HL-60 (cell line): ENCODE measurements around the gene COBL.

ENCODE experiments used
- DNase-seq, 2 experiments: peaks; one replicate each; pipeline ENCODE4 v3.0.0-alpha.2; 2010 to 2020; ENCODE audit warnings: low read depth in 1 of 2, low spot score in 1 of 2
- H3K27ac ChIP-seq: fragments of 250-450 bp; sonication (Bioruptor Pico); replicated peaks from 2 replicates; pipeline ENCODE4 v1.5.1; 2020; ENCODE audit warnings: mild to moderate bottlenecking, moderate library complexity
- H3K27me3 ChIP-seq: fragments of 250-450 bp; sonication (Bioruptor Pico); 2 replicates; pipeline ENCODE4 v1.5.1; 2021; ENCODE audit warnings: mild to moderate bottlenecking, moderate library complexity; ENCODE audit not compliant: insufficient read depth, poor library complexity, severe bottlenecking
- H3K4me3 ChIP-seq: replicated peaks from 2 replicates; pipeline ENCODE4 v1.5.1; 2011; ENCODE audit warnings: mild to moderate bottlenecking, control low read depth, low read length; ENCODE audit not compliant: insufficient read depth
- CTCF ChIP-seq: IDR thresholded peaks from one replicate; pipeline ENCODE4 v1.5.1; 2011; ENCODE audit warnings: low read length, control low read depth, inconsistent platforms; ENCODE audit not compliant: insufficient read depth
- GABPA ChIP-seq: IDR thresholded peaks from 2 replicates; pipeline ENCODE4 v1.6.1; 2012; ENCODE audit warnings: low read depth
- POLR2AphosphoS5 ChIP-seq: IDR thresholded peaks from 2 replicates; pipeline ENCODE4 v1.6.1; 2012; ENCODE audit warnings: low read depth
- SPI1 ChIP-seq: IDR thresholded peaks from 2 replicates; pipeline ENCODE4 v1.6.1; 2012; ENCODE audit warnings: low read depth, mild to moderate bottlenecking, borderline replicate concordance
- TF ChIP-seq, protein P1 (sequence below): IDR thresholded peaks from 2 replicates; pipeline ENCODE4 v1.6.1; 2012; ENCODE audit warnings: low read depth; ENCODE audit not compliant: insufficient replicate concordance

Gene COBL

GRCh38 chr7:51012569-51013217 is 303.9 kb downstream of the COBL start:
- Histone ChIP-seq H3K27me3 (no peaks in the 10 kb centered on the region), H3K4me3 (no peak overlapping the region), H3K27ac (no peak overlapping the region)
- TF ChIP-seq GABPA, result no peak
- DNase-seq, result no peak

- no peak for TF ChIP-seq POLR2AphosphoS5
- TF ChIP-seq SPI1, result no peak
- H3K27ac ChIP-seq, result no peak overlapping the region
- no peak overlapping the region for H3K4me3 ChIP-seq
- DNase-seq, result no peak
- H3K27me3 ChIP-seq, result no peaks in the 10 kb centered on the region
These were observed 304.8 kb downstream of the COBL start for GRCh38 chr7:51011710-51012350.

DNA sequence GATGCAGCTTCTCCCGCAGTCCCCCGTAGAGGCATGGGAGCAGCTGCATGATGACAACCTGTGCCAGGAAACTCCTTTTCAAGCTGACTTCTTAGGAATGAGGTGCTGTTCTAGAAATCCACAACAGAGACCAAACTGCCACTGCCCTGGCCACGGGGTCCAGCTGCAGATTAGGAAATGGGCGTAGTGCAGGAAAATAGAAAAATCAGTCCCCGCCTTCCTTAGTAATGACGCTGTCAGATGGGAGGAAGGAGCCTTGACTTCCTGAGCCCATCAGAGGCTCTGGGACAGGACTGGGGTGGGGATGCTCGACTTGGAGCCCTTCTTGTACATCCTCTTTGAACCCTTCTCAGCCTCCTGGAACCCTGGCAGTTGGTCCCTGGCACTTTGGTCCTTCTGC is 306.1 kb downstream of the COBL start:
- Histone ChIP-seq H3K4me3 (no peak overlapping the region), H3K27ac (no peak overlapping the region), H3K27me3 (no peaks in the 10 kb centered on the region)
- TF ChIP-seq GABPA (no peak), SPI1 (no peak), POLR2AphosphoS5 (no peak), CTCF (no peak)
- TF ChIP-seq, protein P1, sequence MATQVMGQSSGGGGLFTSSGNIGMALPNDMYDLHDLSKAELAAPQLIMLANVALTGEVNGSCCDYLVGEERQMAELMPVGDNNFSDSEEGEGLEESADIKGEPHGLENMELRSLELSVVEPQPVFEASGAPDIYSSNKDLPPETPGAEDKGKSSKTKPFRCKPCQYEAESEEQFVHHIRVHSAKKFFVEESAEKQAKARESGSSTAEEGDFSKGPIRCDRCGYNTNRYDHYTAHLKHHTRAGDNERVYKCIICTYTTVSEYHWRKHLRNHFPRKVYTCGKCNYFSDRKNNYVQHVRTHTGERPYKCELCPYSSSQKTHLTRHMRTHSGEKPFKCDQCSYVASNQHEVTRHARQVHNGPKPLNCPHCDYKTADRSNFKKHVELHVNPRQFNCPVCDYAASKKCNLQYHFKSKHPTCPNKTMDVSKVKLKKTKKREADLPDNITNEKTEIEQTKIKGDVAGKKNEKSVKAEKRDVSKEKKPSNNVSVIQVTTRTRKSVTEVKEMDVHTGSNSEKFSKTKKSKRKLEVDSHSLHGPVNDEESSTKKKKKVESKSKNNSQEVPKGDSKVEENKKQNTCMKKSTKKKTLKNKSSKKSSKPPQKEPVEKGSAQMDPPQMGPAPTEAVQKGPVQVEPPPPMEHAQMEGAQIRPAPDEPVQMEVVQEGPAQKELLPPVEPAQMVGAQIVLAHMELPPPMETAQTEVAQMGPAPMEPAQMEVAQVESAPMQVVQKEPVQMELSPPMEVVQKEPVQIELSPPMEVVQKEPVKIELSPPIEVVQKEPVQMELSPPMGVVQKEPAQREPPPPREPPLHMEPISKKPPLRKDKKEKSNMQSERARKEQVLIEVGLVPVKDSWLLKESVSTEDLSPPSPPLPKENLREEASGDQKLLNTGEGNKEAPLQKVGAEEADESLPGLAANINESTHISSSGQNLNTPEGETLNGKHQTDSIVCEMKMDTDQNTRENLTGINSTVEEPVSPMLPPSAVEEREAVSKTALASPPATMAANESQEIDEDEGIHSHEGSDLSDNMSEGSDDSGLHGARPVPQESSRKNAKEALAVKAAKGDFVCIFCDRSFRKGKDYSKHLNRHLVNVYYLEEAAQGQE, result no peak
- no peak for DNase-seq

DNA sequence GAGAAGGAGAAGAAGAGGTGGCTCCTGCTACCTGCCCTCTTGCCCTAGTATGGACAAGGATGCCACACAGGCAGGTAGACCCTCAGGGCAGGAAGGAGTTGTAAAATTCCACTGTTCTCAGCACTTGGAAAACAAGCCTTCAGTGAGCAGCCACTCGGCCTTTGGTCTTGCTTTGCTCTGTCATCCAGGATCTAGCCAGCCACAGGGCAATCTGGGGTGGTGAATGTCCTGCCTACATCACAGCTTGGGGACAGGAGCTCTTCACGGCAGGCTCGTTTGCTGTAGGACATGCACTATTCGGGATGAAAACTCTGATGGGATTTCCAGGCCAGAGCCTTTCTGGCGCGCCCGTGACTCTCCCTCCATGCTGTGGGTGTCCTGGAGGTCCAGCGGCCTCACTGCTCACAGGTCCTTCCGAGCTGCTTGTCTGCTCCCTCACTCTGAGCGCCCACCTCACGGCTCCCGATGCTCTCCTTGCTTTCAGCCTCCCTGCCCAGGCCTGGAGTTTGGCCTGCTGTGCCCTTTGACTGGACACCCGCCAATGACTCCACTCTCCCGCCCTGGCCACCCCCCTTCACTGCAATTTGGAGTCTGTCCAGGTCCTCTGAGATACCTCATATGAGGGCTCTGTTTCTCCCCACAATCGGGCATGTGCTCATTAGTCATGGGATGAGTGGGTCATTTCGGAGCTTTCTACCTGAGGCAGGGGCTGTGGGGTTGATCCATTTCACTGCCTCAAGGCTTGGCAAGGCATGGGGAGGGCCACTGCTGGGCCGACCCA is 306.7 kb downstream of the COBL start:
- TF ChIP-seq, protein P1, result no peak
- TF ChIP-seq GABPA (no peak), POLR2AphosphoS5 (no peak), CTCF (no peak), SPI1 (no peak)
- Histone ChIP-seq H3K27me3 (no peaks in the 10 kb centered on the region), H3K4me3 (no peak overlapping the region), H3K27ac (no peak overlapping the region)
- DNase-seq, result no peak
